Measurements from ENCODE around the gene SLC26A9. TPM values are rescaled to one million over a fixed set of nuclear protein-coding genes. Genes with fewer than 3 reads are reported as not detected.

SLC26A9 gene
- polyA plus RNA-seq, 1 of the 3 experiments (the other 2 are of a cell fraction) = not detected

DNA sequence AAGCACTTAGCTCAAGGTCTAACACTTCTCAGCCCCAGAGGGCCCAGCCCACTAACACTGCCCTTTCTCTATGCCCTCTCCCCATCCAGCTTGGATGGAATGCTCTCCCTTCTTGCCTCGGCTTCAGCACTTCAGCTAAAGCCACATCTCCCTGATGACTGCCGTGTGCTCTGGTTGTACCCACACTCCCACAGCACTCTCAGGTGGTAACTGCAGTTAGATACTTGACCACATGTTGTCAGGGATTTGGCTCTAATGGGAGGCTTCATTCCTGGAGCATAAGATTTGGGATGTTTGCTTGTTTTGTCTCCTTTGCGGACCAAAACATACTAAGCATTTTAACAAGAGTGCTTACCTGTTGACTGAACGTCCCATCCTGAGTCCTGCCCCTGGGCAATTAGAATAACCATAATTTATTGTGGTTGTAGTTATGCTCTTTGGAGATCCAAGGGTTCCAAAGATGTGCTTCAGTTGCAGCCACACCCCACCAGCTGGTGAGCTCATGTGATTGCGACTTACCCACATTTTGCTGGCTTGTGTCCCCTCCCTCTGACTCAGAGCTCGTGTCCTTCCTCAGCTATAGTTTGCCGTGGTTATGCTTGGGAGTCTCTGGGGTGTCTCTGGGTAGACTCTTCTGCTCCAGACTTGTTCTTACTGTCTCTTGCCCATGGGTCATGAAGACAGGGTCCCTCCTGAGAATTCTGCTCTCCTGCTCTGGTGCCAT is 7.7 kb upstream of the SLC26A9 start:
- H3K9me3 ChIP-seq = no peaks in the 10 kb centered on the region
- no peaks in the 10 kb centered on the region for H3K79me2 ChIP-seq (ENCODE audit: insufficient read depth)
- no peak for DNase-seq
- H3K27me3 ChIP-seq (ENCODE audit: insufficient read depth) = peaks cover 16% of the 10 kb centered on the region; the same call in 1 of the 2 replicates
- TF ChIP-seq, protein P1, sequence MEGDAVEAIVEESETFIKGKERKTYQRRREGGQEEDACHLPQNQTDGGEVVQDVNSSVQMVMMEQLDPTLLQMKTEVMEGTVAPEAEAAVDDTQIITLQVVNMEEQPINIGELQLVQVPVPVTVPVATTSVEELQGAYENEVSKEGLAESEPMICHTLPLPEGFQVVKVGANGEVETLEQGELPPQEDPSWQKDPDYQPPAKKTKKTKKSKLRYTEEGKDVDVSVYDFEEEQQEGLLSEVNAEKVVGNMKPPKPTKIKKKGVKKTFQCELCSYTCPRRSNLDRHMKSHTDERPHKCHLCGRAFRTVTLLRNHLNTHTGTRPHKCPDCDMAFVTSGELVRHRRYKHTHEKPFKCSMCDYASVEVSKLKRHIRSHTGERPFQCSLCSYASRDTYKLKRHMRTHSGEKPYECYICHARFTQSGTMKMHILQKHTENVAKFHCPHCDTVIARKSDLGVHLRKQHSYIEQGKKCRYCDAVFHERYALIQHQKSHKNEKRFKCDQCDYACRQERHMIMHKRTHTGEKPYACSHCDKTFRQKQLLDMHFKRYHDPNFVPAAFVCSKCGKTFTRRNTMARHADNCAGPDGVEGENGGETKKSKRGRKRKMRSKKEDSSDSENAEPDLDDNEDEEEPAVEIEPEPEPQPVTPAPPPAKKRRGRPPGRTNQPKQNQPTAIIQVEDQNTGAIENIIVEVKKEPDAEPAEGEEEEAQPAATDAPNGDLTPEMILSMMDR (IDR thresholded peaks at IDR 0.05) = no peak
- no peak for TF ChIP-seq EP300 (IDR thresholded peaks at IDR 0.05; ENCODE audit: borderline replicate concordance in 1 of 2, low read depth in 1 of 2, low read length in 1 of 2)
- TF ChIP-seq GATA2 (CRISPR knock-in tag; IDR thresholded peaks at IDR 0.05) = no peak
- TF ChIP-seq, protein P2, sequence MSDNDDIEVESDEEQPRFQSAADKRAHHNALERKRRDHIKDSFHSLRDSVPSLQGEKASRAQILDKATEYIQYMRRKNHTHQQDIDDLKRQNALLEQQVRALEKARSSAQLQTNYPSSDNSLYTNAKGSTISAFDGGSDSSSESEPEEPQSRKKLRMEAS (IDR thresholded peaks at IDR 0.05; ENCODE audit: low read depth) = no peak
- TF ChIP-seq RAD21 (IDR thresholded peaks at IDR 0.05; ENCODE audit: low read length) = no peak
- no peak for TF ChIP-seq SMC3 (IDR thresholded peaks at IDR 0.05; ENCODE audit: low read depth, low read length)
- TF ChIP-seq, protein P3, sequence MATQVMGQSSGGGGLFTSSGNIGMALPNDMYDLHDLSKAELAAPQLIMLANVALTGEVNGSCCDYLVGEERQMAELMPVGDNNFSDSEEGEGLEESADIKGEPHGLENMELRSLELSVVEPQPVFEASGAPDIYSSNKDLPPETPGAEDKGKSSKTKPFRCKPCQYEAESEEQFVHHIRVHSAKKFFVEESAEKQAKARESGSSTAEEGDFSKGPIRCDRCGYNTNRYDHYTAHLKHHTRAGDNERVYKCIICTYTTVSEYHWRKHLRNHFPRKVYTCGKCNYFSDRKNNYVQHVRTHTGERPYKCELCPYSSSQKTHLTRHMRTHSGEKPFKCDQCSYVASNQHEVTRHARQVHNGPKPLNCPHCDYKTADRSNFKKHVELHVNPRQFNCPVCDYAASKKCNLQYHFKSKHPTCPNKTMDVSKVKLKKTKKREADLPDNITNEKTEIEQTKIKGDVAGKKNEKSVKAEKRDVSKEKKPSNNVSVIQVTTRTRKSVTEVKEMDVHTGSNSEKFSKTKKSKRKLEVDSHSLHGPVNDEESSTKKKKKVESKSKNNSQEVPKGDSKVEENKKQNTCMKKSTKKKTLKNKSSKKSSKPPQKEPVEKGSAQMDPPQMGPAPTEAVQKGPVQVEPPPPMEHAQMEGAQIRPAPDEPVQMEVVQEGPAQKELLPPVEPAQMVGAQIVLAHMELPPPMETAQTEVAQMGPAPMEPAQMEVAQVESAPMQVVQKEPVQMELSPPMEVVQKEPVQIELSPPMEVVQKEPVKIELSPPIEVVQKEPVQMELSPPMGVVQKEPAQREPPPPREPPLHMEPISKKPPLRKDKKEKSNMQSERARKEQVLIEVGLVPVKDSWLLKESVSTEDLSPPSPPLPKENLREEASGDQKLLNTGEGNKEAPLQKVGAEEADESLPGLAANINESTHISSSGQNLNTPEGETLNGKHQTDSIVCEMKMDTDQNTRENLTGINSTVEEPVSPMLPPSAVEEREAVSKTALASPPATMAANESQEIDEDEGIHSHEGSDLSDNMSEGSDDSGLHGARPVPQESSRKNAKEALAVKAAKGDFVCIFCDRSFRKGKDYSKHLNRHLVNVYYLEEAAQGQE (IDR thresholded peaks at IDR 0.05; ENCODE audit: low read depth, low read length) = no peak
- TF ChIP-seq, protein P4, sequence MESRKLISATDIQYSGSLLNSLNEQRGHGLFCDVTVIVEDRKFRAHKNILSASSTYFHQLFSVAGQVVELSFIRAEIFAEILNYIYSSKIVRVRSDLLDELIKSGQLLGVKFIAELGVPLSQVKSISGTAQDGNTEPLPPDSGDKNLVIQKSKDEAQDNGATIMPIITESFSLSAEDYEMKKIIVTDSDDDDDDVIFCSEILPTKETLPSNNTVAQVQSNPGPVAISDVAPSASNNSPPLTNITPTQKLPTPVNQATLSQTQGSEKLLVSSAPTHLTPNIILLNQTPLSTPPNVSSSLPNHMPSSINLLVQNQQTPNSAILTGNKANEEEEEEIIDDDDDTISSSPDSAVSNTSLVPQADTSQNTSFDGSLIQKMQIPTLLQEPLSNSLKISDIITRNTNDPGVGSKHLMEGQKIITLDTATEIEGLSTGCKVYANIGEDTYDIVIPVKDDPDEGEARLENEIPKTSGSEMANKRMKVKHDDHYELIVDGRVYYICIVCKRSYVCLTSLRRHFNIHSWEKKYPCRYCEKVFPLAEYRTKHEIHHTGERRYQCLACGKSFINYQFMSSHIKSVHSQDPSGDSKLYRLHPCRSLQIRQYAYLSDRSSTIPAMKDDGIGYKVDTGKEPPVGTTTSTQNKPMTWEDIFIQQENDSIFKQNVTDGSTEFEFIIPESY (IDR thresholded peaks at IDR 0.05; ENCODE audit: borderline replicate concordance, low read depth) = no peak
- H3K4me3 ChIP-seq (ENCODE audit: low read depth in 2 of 2, low read length in 1 of 2) = no peak overlapping the region
- H3K9me2 ChIP-seq = no peaks in the 10 kb centered on the region
- 68% methylated on average over 7 of the region's 7 CpGs for WGBS (ENCODE audit: low lambda C conversion rate)
- H3K4me2 ChIP-seq = no peak overlapping the region
- ChIA-PET CTCF (interaction anchor here (0.6 to 22.3 kb wide), 6 partner anchors 27 to 159 kb away, joined by 3 to 197 read pairs (median 4); no protein-coding TSS in a partner anchor), POLR2A (no interaction called here)
- H2AFZ ChIP-seq (ENCODE audit: low read depth) = no peak overlapping the region
- peaks cover 0 to 3% of the 10 kb centered on the region in 2 experiments; a peak in 1 of 4 replicates for H3K4me1 ChIP-seq (ENCODE audit: control insufficient read depth in 1 of 2, insufficient read depth in 2 of 2, low read depth in 1 of 2, low read length in 1 of 2)
- no peaks in the 10 kb centered on the region for H3F3A ChIP-seq (replicated peaks; ENCODE audit: insufficient read depth)
- no peaks in the 10 kb centered on the region for H3K36me3 ChIP-seq (replicated peaks in 1 of 2; ENCODE audit: control insufficient read depth in 1 of 2, insufficient read depth in 2 of 2, low read length in 1 of 2)
- H3K9ac ChIP-seq = no peak overlapping the region
- H3K27ac ChIP-seq (ENCODE audit: low read depth in 2 of 2, low read length in 1 of 2) = no peak overlapping the region
- H4K20me1 ChIP-seq (ENCODE audit: insufficient read depth) = no peaks in the 10 kb centered on the region
